ENCODE measurements around the gene SLC41A2.
"Not testable (repeated sequence)": the region's sequence is repeated elsewhere in the genome, so short reads cannot be mapped to it uniquely, and the experiment has no call there.

The SLC41A2 gene

DNA sequence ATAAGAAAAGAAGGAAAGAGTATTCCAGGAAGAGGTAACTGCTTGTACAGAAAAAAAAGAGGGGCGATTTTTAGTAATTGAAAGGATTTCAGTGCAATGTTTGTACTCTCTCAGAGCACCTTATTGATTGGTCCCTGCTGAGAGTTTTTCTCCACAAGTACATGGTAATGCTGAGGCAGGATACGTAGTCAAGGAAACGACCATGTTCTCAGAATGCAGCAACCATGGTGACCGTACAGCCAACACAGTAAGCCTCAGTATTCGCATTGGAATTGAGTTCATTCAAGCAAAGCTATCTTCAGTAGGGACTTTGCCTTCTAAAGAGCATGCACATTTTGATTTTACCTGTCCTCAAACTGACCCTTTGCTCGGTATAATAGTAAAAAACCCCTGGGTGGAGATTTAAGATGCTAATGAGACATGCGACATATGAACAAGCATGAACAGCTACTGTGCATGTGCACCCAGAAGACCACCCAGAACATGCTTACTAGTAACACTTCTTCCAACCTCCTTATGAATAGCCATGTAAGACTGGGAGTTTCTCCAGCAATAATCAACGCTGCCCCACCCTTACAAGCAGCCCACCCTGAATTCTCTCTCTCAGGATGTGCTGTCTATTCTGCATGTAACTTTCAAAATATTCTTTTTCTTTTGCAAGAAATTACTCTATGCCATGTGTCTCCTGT lies 6.2 kb upstream of the SLC41A2 start:
- DNase-seq, result peak; percentile 50

DNA sequence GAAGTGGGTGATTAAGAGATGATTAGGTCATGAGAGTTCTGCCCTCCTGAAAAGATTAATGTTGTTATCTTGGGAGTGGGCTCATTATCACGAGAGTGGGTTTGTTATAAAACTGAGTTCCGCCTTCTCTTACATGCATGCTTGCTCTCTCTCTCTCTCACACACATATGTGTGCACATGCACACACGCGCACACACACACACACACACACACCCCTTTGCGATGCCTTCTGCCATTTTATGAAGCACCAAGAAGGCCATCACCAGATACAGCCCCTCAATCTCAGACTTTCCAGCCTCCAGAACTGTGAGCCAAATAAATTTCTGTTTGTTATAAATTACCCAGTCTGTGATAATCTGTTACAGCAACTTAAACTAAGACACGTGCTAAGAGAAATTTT lies 5.7 kb upstream of the SLC41A2 start:
- no peak for DNase-seq

DNA sequence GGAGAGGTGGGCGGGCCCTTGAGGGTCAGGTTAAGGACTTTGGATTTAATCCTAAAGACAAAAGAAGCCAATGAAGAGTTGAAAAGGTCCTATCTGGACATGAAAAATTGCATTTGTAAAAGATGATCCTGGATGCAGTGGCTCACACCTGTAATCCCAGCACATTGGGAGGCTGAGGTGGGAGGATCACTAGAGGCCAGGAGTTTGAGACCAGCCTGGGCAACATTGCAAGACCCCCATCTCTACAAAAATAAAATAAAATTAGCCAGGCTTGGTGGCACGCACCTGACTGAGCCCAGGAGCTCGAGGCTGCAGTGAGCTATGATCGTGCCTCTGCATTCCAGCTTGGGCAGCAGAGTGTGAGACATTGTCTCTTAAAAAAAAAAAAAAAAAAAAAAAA lies 2.4 kb upstream of the SLC41A2 start:
- no peak for DNase-seq

DNA sequence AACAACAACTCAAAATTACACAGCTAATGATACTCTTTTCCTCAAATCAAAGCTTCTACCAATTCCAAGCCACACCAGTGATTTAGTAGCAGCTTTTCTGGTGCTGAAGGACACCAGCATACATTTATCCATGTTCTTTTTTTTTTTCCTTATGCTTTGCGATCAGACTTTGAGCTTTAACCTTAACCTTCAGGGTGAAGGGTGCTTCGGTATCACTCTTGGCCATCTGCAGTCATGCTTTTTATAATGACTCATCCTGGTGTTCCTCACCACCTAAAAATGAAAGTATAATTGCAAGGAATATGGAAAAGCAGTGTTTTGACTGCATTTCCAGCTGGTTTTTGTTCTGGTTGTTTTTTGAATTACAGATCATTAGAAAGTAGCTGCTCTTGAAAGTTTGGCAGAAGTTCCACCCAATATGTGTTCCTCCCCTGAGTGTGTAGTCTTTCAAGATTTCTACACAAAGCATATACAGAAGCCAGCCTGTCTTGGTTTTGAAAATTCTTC lies 1.3 kb upstream of the SLC41A2 start:
- DNase-seq, result no peak

DNA sequence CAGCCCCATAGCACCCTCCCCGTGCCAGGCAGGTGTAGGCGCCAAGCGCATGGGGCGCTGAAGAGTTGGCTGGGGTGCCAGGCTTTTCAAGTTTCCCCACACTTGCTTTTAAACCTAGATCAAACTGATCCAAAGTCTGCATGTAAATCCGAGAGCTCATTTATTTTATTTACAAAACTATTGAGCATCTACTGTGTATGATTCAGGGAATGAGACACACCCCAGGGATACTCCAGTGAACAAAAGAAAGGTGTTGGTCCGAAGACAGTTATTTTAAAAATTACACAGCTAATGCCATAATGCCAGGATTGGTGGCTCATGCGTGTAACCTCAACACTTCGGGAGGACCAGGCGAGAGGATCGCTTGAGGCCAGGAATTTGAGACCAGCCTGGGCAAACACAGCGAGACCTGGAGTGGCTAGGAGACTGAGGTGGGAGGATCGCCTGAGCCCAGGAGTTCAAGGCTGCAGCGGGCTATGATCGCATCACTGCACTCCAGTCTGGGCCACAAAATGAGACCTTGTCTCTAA lies 780 bp upstream of the SLC41A2 start:
- peak; percentile 73 for DNase-seq

DNA sequence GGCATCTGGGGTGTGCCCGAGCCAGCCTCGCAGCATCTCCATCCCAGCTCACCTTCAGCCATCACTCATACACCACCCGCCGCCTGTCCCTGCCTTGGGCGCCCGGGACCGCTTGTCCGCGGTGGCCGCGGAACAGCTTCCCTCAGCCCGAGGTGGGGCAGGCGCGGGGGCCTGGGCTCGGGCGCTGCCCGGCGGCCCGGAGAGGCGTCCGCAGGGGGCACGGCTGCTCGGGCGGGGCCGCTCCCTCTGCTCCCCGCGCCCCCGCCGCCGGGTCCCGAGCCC lies 430 bp downstream of the SLC41A2 start:
- DNase-seq, result peak; percentile 47

DNA sequence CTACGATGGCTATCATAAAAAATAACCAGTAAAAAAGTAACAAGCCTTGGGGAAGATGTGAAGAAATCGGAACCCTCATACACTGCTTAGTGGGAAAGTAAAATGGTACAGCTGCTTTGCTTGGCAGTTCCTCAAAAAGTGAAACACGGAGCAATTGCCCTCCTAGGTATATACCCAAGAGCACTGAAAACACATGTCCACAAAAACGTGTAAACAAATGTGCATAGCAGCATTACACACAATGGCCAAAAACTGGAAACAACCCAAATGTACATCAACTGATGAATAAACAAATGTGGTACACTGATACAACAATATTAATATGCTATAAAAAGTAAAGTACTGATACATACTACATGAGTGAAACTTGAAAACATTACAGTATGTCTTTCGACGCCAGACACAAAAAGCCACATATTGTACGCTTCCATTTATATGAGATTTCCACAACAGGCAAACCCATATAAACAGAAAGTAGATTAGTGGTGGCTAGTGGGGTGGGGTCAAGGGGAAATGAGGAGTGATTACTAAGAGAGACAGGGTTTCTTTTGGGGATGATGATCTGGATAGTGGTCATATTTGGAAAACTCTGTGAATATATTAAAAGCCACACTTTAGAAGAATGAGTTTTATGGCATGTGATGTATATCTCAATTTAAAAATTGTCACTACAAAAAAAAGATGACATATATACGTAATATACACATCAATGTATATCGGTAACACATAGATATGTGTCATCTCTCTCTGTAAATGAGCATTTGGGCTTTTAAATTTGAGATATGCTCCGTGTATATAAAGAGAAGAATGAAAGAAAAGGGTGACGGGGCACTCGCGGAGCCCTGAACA lies 996 bp downstream of the SLC41A2 start:
- DNase-seq, result no peak

DNA sequence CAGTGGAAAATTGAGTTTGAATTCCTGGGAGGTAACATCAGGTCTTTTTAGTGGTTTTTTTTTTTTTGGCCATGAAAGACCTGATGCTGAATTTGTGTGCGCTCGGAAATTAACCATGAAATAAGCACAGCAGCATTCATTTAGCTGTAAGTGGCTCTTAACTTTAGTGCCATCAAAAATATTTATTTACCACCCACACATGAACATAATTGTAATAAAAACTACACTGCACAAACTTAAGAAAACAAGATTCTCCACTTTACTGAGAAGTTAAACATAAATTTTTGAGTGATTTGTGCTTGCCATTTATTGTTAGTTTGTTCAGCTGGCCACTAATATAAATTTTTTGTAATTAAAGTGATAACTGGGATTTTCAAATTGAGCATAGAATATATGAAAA lies 2.4 kb downstream of the SLC41A2 start:
- no peak for DNase-seq

DNA sequence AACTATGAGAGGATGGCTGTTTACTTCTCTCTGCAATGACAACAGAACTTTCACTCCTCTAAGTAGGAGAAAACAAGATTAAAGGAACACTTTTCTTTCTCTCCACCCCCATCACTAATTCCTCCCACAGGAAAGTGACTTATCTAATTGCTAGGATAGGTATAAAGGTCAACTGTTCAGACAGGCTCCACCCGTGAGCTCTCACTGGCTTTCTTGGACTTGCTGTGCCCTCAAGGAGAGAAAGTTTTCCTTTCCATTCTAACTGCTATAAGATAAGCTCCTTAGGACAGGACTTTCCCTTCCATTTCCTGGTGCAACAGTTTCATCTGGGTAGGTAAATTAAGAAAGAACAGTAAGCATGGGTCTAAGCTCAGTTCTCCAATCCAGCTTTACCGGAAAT lies 4.8 kb downstream of the SLC41A2 start:
- DNase-seq, result no peak

DNA sequence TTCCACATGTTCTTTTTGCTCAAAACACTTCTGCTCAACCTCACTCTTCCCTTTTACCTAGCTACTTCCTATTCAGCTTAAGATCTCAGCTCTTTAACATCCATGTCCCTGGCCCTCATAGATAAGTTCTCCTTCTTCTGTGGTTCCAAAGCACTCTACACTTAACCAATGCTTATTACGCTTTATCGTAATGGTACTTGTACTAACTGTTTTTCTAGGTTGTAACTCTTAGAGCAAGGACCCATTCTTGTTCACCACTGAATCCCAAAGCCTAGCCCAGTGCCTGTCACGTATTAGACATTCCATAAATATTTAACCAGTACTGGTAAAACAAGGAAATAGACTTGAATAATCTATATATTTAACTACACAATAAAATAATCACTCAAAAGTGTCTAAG lies 5.3 kb downstream of the SLC41A2 start:
- no peak for DNase-seq

DNA sequence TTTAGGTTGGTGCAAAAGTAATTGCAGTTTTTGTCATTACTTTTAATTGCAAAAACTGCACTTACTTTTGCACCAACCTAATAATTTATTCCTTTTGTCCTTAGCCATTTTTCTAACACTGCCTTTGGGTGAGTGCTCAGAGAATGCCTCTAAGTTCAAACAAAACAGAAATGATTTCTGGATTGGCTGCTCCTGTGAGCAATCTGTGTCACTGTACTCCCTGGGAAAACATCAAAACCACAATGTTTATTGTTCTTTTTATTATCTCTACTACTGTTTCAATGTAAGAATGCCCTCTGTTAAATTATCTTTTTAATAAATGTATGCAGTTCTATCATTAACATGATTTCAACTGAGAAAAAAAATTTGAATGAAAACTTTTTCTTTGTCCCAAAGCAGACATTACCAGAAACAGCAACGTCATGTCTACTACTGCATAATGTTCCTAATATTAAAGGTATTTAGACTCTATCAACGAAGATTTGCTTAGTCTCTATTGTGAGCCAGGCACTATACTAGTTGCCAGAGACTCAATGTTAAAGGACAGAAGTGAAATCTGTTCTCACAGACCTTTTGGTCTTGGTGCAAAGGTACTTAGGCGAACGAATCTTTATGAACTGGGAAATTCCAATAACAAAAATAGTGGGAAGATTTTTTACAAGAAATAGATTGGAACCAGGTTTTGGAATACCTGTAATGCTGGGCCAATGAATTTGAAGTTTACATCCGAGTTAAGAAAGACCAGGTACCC lies 6.2 kb downstream of the SLC41A2 start:
- DNase-seq, result no peak

DNA sequence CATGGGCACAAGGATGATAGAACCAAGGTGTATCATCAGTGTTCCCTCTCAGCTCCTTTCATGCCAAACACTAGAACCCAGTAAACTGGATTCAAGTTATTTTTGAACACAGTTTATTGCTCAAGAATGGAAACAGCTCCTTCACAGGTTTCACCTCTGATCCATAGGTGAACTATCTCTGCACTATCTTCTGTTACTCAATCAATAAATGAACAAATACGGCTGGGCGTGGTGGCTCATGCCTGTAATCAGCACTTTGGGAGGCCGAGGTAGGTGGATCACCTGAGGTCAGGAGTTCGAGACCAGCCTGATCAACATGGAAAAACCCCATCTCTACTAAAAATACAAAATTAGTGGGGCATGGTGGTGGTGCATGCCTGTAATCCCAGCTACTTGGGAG lies 9.4 kb downstream of the SLC41A2 start:
- not testable (repeated sequence) for DNase-seq

DNA sequence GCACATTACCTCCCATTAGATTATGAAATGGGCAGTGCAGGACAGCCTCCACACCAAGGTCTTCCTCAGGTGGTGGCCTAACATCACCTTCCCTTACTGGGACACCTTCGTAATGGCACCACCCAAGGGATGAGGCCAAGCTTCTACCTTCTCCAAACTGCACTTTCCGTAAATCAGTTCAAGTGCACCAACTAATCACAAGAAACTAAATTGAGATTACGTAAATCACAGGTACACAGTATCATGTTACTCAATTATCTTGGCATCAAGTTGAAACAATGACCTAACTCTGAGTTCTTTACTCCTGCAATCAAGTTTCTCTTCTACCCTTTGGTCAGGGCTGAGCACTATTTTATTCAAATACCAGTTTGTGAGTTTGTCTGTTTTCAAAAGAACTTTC lies 13.8 kb downstream of the SLC41A2 start:
- DNase-seq, result no peak

DNA sequence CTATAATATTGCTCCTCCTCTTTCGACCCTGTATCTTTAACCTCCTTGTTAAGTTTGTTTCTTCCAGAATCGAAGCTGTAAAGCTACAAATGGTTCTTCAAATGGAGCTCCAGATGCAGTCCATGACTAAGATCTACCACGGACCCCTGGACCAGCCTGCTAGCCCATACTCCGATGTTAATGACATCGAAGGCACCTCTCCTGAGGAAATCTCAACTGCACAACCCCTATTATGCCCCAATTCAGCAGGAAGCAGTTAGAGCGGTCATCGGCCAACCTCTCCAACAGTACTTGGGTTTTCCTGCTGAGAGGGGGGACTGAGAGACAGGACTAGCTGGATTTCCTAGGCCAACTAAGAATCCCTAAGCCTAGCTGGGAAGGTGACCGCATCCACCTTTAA lies 14.7 kb downstream of the SLC41A2 start:
- DNase-seq, result not testable (repeated sequence)

DNA sequence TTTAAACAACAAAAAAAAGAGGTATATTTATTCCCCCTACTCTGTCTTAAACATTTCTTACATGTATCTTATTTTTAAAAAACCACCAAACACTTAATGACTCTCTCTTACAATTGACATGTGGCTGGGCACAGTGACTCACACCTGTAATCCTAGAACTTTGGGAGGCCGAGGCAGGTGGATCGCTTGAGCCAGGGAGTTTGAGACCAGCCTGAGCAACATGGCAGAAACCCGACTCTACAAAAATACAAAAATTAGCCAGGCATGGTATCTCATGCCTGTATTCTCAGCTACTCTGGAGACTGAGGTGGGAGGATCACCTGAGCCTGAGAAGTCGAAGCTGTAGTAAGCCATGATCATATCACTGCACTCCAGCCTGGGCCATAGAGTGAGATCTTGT lies 16.0 kb downstream of the SLC41A2 start:
- no peak for DNase-seq

DNA sequence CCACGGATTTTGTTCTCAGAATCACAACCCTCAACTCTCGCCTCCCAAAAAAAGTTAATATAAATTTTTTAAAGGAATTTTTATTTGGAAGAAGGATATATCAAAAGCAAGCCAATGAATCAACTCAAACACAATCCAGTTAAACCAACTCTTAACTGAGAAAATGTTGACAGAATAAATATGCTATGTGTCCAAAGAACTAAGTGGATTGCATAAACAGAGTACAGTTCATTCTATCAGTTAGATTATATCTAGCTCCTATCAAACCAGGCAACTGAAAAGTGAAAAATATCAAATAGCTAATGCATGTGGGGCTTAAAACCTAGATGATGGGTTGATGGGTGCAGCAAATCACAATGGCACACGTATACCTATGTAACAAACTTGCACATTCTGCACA lies 16.6 kb downstream of the SLC41A2 start:
- no peak for DNase-seq

DNA sequence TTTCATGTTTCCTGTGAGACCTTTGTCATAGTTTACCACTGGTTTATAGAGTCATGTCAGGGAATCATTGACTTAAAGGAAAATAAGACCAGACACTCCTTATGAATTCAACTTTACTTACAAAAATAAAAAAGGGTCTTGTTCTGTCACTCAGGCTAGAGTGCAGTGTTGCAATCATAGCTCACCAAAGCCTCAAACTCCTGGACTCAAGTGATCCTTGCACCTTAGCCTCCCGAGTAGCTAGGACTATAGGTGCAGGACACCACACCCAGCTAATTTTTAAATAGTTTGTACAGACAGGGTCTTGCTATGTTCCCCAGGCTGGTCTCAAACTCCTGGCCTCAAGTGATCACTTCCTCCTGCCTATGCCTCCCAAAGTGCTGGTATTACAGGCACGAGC lies 19.0 kb downstream of the SLC41A2 start:
- no peak for DNase-seq

DNA sequence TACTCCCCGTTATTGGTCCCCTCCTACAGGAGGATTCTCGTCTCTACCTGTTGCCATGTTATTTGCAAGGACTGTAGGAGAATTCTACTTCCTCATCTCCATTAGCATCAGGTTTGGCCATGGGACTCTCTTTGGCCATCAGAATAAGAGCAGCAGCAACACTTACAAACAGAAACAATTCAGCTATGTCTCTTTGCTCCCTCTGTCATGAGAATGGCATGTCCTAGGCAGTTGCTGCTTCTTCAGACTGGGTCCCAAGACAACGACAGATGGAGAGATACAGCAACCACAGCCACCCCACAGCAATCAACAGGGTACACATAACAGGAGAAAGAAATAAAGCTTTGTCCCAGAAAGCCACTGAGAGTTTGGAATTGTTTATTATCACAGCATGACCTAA lies 19.7 kb downstream of the SLC41A2 start:
- no peak for DNase-seq

DNA sequence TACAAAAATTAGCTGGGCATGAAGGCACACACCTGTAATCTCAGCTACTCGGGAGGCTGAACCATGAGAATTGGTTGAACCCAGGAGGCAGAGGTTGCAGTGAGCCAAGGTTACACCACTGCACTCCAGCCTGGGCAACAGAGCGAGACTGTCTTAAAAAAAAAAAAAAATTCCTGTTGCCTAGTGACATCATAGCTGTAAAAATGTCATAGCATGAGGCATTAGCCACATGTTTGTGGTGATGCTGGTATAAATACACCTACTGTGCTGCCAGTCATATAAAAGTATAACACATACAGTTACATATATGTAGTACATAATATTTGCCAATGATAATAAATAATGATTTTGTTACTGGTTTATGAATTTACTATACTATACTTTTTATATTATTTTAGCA lies 22.2 kb downstream of the SLC41A2 start:
- no peak for DNase-seq

DNA sequence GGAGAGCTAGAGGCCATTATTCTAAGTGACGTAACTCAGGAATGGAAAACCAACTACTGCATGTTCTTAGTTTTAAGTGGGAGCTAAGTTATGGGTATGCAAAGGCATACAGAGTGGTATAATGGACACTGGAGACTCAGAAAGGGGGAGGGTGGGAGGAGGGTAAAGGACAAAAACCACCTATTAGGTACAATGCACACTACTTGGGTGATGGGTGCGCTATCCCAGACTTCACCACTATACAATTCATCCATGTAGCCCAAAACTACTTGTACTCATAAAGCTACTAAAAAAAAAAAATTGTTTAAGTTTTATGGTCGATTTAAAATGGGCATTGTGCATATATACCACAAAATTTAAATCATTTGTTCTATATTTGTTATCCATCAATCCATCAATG lies 24.3 kb downstream of the SLC41A2 start:
- DNase-seq, result no peak

DNA sequence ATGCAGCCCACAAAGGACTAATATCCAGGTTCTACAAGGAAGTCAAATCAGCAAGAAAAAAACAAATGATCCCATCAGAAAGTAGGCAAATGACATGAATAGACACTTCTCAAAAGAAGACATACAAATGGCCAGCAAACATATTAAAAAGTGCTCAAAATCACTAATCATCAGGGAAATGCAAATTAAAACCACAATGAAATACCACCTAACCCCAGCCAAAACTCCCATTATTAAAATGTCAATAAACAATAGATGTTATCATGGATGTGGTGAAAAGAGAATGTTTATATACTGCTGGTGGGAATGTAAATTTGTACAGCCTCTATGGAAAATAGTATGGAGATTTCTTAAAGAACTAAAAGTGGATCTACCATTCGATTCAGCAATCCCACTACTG lies 25.0 kb downstream of the SLC41A2 start:
- DNase-seq, result no peak

DNA sequence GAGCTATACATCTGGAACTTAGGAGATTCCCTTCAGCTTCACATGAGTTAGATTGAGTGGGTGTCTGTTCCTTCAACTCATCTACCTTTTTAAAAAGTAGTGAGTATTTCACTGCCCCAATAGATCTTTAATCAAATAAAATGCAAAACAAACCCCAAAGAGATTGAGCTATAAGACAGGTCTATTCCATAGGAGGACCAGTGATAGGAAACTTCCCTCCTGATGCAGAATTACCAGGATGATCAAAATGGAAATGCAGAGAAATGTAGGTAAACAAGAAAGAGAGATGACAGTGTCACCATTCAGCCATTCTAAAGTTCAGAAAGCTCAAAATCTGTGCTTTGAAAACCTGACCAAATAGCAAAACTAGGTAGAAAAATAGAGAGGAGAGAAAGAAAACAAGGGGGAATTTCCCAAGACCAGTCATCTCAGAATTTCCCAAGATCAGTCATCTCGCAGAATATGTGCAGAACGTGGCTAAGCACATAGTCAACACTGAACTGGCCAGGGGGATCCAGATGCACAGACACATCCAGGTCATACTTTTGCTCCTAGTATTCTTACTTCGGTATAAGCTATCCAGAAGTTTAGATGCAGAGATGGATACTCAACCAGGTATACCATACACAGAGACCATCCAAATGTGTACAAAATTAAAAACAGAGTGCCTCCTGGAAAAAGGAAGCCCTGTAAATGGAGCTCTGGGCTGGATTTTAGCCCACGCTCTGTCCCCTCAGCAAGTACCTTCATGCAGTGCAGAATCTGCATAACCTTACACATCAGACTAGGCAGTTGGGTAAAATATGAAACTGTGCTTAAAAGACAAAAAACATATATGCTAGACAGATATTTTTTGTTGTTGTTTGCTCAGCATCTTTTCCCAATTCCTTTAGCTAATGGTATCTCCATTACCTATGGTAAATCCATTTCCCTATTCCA lies 27.4 kb downstream of the SLC41A2 start:
- no peak for DNase-seq

DNA sequence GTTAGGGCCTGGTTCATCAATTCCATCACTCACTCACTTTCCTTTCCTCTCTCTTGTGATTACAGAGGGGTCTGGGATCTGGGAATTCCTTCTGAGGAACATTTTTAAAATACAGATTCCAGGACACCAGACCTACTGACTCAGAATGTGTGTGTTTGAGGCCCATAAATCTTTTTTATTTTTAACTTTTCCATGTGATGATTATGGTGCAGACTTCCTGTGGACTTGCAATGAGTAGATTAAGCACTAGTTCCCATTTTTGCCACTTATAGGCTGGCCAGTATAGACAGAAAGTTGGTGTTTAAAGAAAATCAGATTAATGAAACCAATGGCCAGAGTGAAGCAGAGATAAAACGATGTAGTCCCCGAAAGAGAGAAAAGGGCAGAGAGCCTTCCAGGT lies 28.1 kb downstream of the SLC41A2 start:
- no peak for DNase-seq
